HCT116 (cell line): ENCODE results near the gene STON1. TPM values are rescaled to one million over a fixed set of nuclear protein-coding genes. Genes with fewer than 3 reads are reported as not detected.

Source experiments
- ATAC-seq: fragments of 200-7000 bp; cut with Tn5 transposase; 2 replicates; pipeline ENCODE4 v1.9.1; 2020; ENCODE audit warnings: mild to moderate bottlenecking, moderate library complexity
- BruUV-seq: library from RNA; stranded (reverse); fragments of 400-500 nt; replicated peaks from 2 replicates; lab custom pipeline; 2021; lab: Mats Ljungman, UMichigan
- CTCF ChIA-PET: fragments of 300-600 bp; sonication (Branson Sonifier 250); formaldehyde crosslinking; loops from one replicate; lab custom pipeline; 2021; ENCODE audit warnings: antibody characterized with exemption; lab: Charles Lee
- POLR2A ChIA-PET: fragments of 300-600, 350-600 bp; sonication (Branson Sonifier 250); formaldehyde crosslinking; loops from one replicate; lab custom pipeline; 2021; ENCODE audit warnings: antibody characterized with exemption; lab: Charles Lee
- RAD21 ChIA-PET, 2 experiments: fragments of 300-600 bp; sonication (Branson Sonifier 250); formaldehyde crosslinking; loops; one replicate each; lab custom pipeline; 2023; ENCODE audit warnings: low total read pairs in 2 of 2; ENCODE audit not compliant: uncharacterized antibody in 2 of 2, unreplicated experiment in 2 of 2, low non-redundant PET in 1 of 2; lab: Charles Lee
- DNase-seq: peaks from one replicate; pipeline ENCODE4 v3.0.0-alpha.2; 2010; ENCODE audit warnings: low read depth, low spot score
- H2AFZ ChIP-seq: fragments of 200-600 bp; shearing (Covaris generic), sonication (generic); 2 replicates; pipeline ENCODE4 v1.6.1; 2017; ENCODE audit warnings: low read depth, mixed run types, mixed read lengths, antibody characterized with exemption, low read length; ENCODE audit not compliant: poor library complexity, severe bottlenecking
- H3K27ac ChIP-seq: 2 replicates; pipeline ENCODE4 v1.5.1; 2012; ENCODE audit warnings: low read depth, low read length
- H3K27me3 ChIP-seq: fragments of 200-600 bp; sonication (generic); 2 replicates; pipeline ENCODE4 v1.6.1; 2016; ENCODE audit warnings: mixed run types, low read length, mixed read lengths; ENCODE audit not compliant: insufficient read depth
- H3K36me3 ChIP-seq, 2 experiments: fragments of 200-500 bp in 1 of 2; fragments of 200-600 bp in 1 of 2; sonication (Bioruptor generic) in 1 of 2; sonication (generic) in 1 of 2; 2 replicates each; pipeline versions ENCODE4 v1.5.1 to v1.6.1; 2014 to 2016; ENCODE audit warnings: low read length in 2 of 2, inconsistent platforms in 1 of 2, mixed read lengths in 1 of 2, mixed run types in 1 of 2; ENCODE audit not compliant: insufficient read depth in 2 of 2, control insufficient read depth in 1 of 2
- H3K4me1 ChIP-seq, 2 experiments: fragments of 200-600 bp in 1 of 2; sonication (generic) in 1 of 2; 2 replicates each; pipeline versions ENCODE4 v1.5.1 to v1.6.1; 2012 to 2017; ENCODE audit warnings: low read length in 2 of 2, inconsistent platforms in 1 of 2, mild to moderate bottlenecking in 1 of 2, mixed read lengths in 1 of 2, mixed run types in 1 of 2, moderate library complexity in 1 of 2; ENCODE audit not compliant: insufficient read depth in 2 of 2, control insufficient read depth in 1 of 2
- H3K4me2 ChIP-seq: fragments of 200-600 bp; sonication (generic); 2 replicates; pipeline ENCODE4 v1.6.1; 2017; ENCODE audit warnings: mixed run types, low read length, mixed read lengths
- H3K4me3 ChIP-seq, 2 experiments: fragments of 200-600 bp in 1 of 2; sonication (generic) in 1 of 2; replicated peaks in 1 of 2; 2 replicates each; pipeline ENCODE4 v1.5.1; 2011 to 2016; ENCODE audit warnings: low read length in 2 of 2, control low read depth in 1 of 2, low read depth in 1 of 2, mild to moderate bottlenecking in 1 of 2, mixed read lengths in 1 of 2, mixed run types in 1 of 2
- H3K79me2 ChIP-seq: fragments of 200-600 bp; sonication (generic); 2 replicates; pipeline ENCODE4 v1.6.1; 2017; ENCODE audit warnings: mild to moderate bottlenecking, mixed run types, low read length, moderate library complexity, mixed read lengths; ENCODE audit not compliant: insufficient read depth
- H3K9ac ChIP-seq: fragments of 200-600 bp; sonication (generic); 2 replicates; pipeline ENCODE4 v1.6.1; 2016; ENCODE audit warnings: low read length, mixed read lengths
- H3K9me2 ChIP-seq: fragments of 200-600 bp; sonication (generic), shearing (Covaris generic); 2 replicates; pipeline ENCODE4 v1.6.1; 2017; ENCODE audit warnings: mixed run types, mild to moderate bottlenecking, moderate library complexity; ENCODE audit not compliant: insufficient read depth
- H3K9me3 ChIP-seq, 2 experiments: fragments of 200-500 bp in 1 of 2; fragments of 200-600 bp in 1 of 2; sonication (Bioruptor generic) in 1 of 2; sonication (generic) in 1 of 2; 2 replicates each; pipeline ENCODE4 v1.6.1; 2014 to 2017; ENCODE audit warnings: low read length in 2 of 2, mixed read lengths in 2 of 2, inconsistent platforms in 1 of 2, low read depth in 1 of 2, mild to moderate bottlenecking in 1 of 2, mixed run types in 1 of 2, moderate library complexity in 1 of 2; ENCODE audit not compliant: control insufficient read depth in 1 of 2, insufficient read depth in 1 of 2
- H4K20me1 ChIP-seq: fragments of 200-600 bp; sonication (generic), shearing (Covaris generic); 2 replicates; pipeline ENCODE4 v1.6.1; 2017; ENCODE audit warnings: mixed run types, mild to moderate bottlenecking, moderate library complexity; ENCODE audit not compliant: insufficient read depth
- CBX3 ChIP-seq: IDR thresholded peaks from 2 replicates; pipeline ENCODE4 v1.6.1; 2012; ENCODE audit warnings: low read depth
- CTCF ChIP-seq, 3 experiments: fragments of 200-600 bp in 1 of 3; sonication (generic) in 1 of 3; IDR thresholded peaks in 2 of 3; conservative IDR thresholded peaks in 1 of 3; 2 replicates each; pipeline ENCODE4 v1.5.1; 2012 to 2017; ENCODE audit warnings: low read depth in 2 of 3, low read length in 2 of 3, antibody characterized with exemption in 1 of 3, borderline replicate concordance in 1 of 3, control low read depth in 1 of 3, mild to moderate bottlenecking in 1 of 3, mixed read lengths in 1 of 3, mixed run types in 1 of 3, moderate library complexity in 1 of 3; ENCODE audit not compliant: insufficient read depth in 1 of 3
- ELF1 ChIP-seq: IDR thresholded peaks from 2 replicates; pipeline ENCODE4 v1.6.1; 2012; ENCODE audit warnings: low read depth, borderline replicate concordance
- EZH2 ChIP-seq: fragments of 200-600 bp; sonication (generic); IDR thresholded peaks from 2 replicates; pipeline ENCODE4 v1.6.1; 2017; ENCODE audit warnings: antibody characterized with exemption, mixed run types
- POLR2AphosphoS5 ChIP-seq: IDR thresholded peaks from 2 replicates; pipeline ENCODE4 v1.6.1; 2011; ENCODE audit warnings: mild to moderate bottlenecking, low read depth, low read length, moderate library complexity
- ZNF274 ChIP-seq: fragments of 200-500 bp; sonication (Bioruptor generic); IDR thresholded peaks from 2 replicates; pipeline ENCODE4 v1.6.1; 2014; ENCODE audit warnings: mild to moderate bottlenecking, low read depth, low read length, inconsistent platforms
- intact Hi-C: fragments of 100-400 bp; cut with micrococcal nuclease; formaldehyde crosslinking; loops from 2 replicates; pipeline ENCODE4 v1.10.0; 2022
- total RNA-seq: library from RNA; stranded (reverse); gene quantifications from one replicate; pipeline ENCODE4 v1.2.1, GENCODE V29; 2021; ENCODE audit not compliant: unreplicated experiment

Gene STON1
- total RNA-seq, 1 experiment from 2014 or later = 1.4 TPM

GRCh38 chr2:48531141-48531648 lies 1.2 kb downstream of the STON1 start:
- DNase-seq = no peak

GRCh38 chr2:48532174-48532573 lies 2.2 kb downstream of the STON1 start:
- intact Hi-C loops = no loop called here
- no peak overlapping the region for H3K4me2 ChIP-seq
- H2AFZ ChIP-seq = no peak overlapping the region
- ChIA-PET CTCF (no interaction called here), POLR2A (no interaction called here), RAD21 (no interaction called here)
- H3K4me1 ChIP-seq = no peaks in the 10 kb centered on the region
- BruUV-seq = no TSS peak
- H3K9me3 ChIP-seq = no peaks in the 10 kb centered on the region
- H3K4me3 ChIP-seq = no peak overlapping the region
- H3K27me3 ChIP-seq = no peaks in the 10 kb centered on the region
- no peaks in the 10 kb centered on the region for H3K9me2 ChIP-seq
- no peaks in the 10 kb centered on the region for H4K20me1 ChIP-seq
- TF ChIP-seq CTCF (IDR thresholded peaks at IDR 0.05 in 2 of 3, conservative IDR thresholded peaks at IDR 0.05 in 1 of 3; ENCODE audit: borderline replicate concordance in 1 of 3, insufficient read depth in 1 of 3, low read depth in 2 of 3, low read length in 2 of 3) (no peak), CBX3 (no peak), POLR2AphosphoS5 (no peak), ZNF274 (no peak)
- DNase-seq (no peak), ATAC-seq (no peak)
- no peak overlapping the region for H3K27ac ChIP-seq
- H3K9ac ChIP-seq = no peak overlapping the region
- no peaks in the 10 kb centered on the region for H3K79me2 ChIP-seq
- H3K36me3 ChIP-seq = no peaks in the 10 kb centered on the region

More at GRCh38 chr2:48531141-48531648, 1.2 kb downstream of the STON1 start:
- TF ChIP-seq CBX3 (no peak), EZH2 (no peak), ELF1 (no peak)
- H3K4me1 ChIP-seq = no peaks in the 10 kb centered on the region
- H3K9me3 ChIP-seq = no peaks in the 10 kb centered on the region
- H3K36me3 ChIP-seq = no peaks in the 10 kb centered on the region
- H4K20me1 ChIP-seq = no peaks in the 10 kb centered on the region
- no peak overlapping the region for H3K9ac ChIP-seq
- H3K27ac ChIP-seq = no peak overlapping the region
- POLR2A ChIA-PET = no interaction called here
- H3K9me2 ChIP-seq = no peaks in the 10 kb centered on the region
- intact Hi-C loops = no loop called here
- no peaks in the 10 kb centered on the region for H3K79me2 ChIP-seq
- no peaks in the 10 kb centered on the region for H3K27me3 ChIP-seq
- no TSS peak for BruUV-seq
- H3K4me2 ChIP-seq = no peak overlapping the region
- RAD21 ChIA-PET = no interaction called here
- no peak overlapping the region for H2AFZ ChIP-seq
- H3K4me3 ChIP-seq = no peak overlapping the region
- CTCF ChIA-PET = no interaction called here
- no peak for ATAC-seq
